HepG2 (cell line): ENCODE measurements around the gene ARFGAP1. TPM values are rescaled to one million over a fixed set of nuclear protein-coding genes. Genes with fewer than 3 reads are reported as not detected.
A peak's percentile ranks its signal among the peaks of the same experiment; 100 is the strongest.

Source experiments
- ATAC-seq: fragments of 200-7000 bp; cut with Tn5 transposase; 3 replicates; pipeline ENCODE4 v1.9.1; 2020; ENCODE audit warnings: mild to moderate bottlenecking, moderate library complexity
- BruUV-seq: library from RNA; stranded (reverse); fragments of 400-500 nt; replicated peaks from 2 replicates; lab custom pipeline; 2021; lab: Mats Ljungman, UMichigan
- CTCF ChIA-PET: fragments of 300-600 bp; formaldehyde crosslinking; extraction: SDS; loops from one replicate; lab custom pipeline; 2021; ENCODE audit warnings: low total read pairs, inconsistent platforms, low intra/inter-chr PET ratio; lab: Yijun Ruan, JAX
- POLR2A ChIA-PET: fragments of 350-600 bp; sonication (Branson Sonifier 250); formaldehyde crosslinking; loops from one replicate; lab custom pipeline; 2020; ENCODE audit warnings: antibody characterized with exemption, inconsistent platforms; lab: Yijun Ruan, JAX
- DNase-seq: peaks from one replicate; pipeline ENCODE4 v3.0.0-alpha.2; 2015; ENCODE audit warnings: low spot score
- FAIRE-seq: peaks from 3 replicates; lab custom pipeline; 2011; peaks lifted over from hg19 to GRCh38; lab: Jason Lieb, UNC
- H2AFZ ChIP-seq: one replicate; pipeline ENCODE4 v1.6.1; 2011; ENCODE audit warnings: low read length, inconsistent platforms
- H3K27ac ChIP-seq: fragments of 300-600 bp; 3 replicates; pipeline ENCODE4 v1.8.0; 2011; ENCODE audit warnings: mixed run types, mild to moderate bottlenecking, mixed read lengths, low read length, inconsistent platforms; ENCODE audit not compliant: insufficient read depth; ENCODE audit errors: extremely low read length
- H3K27me3 ChIP-seq, 2 experiments: fragments of 200-600 bp in 1 of 2; 2 replicates in 1 of 2; 3 replicates in 1 of 2; pipeline versions ENCODE4 v1.6.0 to v1.8.0; 2011; ENCODE audit warnings: low read length in 2 of 2, mild to moderate bottlenecking in 2 of 2, moderate library complexity in 2 of 2, inconsistent platforms in 1 of 2; ENCODE audit not compliant: insufficient read depth in 2 of 2, control insufficient read depth in 1 of 2
- H3K36me3 ChIP-seq, 2 experiments: fragments of 200-600 bp in 1 of 2; replicated peaks in 1 of 2; 2 replicates in 1 of 2; 3 replicates in 1 of 2; pipeline versions ENCODE4 v1.5.1 to v1.8.0; 2011; ENCODE audit warnings: low read length in 2 of 2, inconsistent platforms in 1 of 2; ENCODE audit not compliant: insufficient read depth in 2 of 2, control insufficient read depth in 1 of 2
- H3K4me1 ChIP-seq: 2 replicates; pipeline ENCODE4 v1.5.1; 2012; ENCODE audit warnings: low read length, inconsistent platforms; ENCODE audit not compliant: insufficient read depth
- H3K4me2 ChIP-seq: 2 replicates; pipeline ENCODE4 v1.6.0; 2011; ENCODE audit warnings: low read depth, low read length, inconsistent platforms
- H3K4me3 ChIP-seq, 3 experiments: fragments of 200-600 bp in 1 of 3; sonication (generic), shearing (Covaris generic) in 1 of 3; replicated peaks in 1 of 3; 2 replicates each; pipeline ENCODE4 v1.5.1; 2011 to 2016; ENCODE audit warnings: low read length in 3 of 3, inconsistent platforms in 2 of 3, low read depth in 2 of 3, mild to moderate bottlenecking in 2 of 3, control low read depth in 1 of 3, mixed read lengths in 1 of 3; ENCODE audit not compliant: insufficient read depth in 1 of 3
- H3K79me2 ChIP-seq: one replicate; pipeline ENCODE4 v1.6.1; 2011; ENCODE audit warnings: low read length, inconsistent platforms; ENCODE audit not compliant: insufficient read depth
- H3K9ac ChIP-seq: 2 replicates; pipeline ENCODE4 v1.6.0; 2011; ENCODE audit warnings: mild to moderate bottlenecking, low read depth, low read length, inconsistent platforms; ENCODE audit not compliant: insufficient read depth
- H3K9me3 ChIP-seq: 2 replicates; pipeline ENCODE4 v1.5.1; 2012; ENCODE audit warnings: mild to moderate bottlenecking, low read length
- H4K20me1 ChIP-seq: 2 replicates; pipeline ENCODE4 v1.6.0; 2011; ENCODE audit warnings: inconsistent platforms, mild to moderate bottlenecking, low read length, moderate library complexity; ENCODE audit not compliant: insufficient read depth
- ARNT2 ChIP-seq: sonication (generic); formaldehyde crosslinking; IDR thresholded peaks from 2 replicates; pipeline ENCODE4 v1.8.0; 2022; ENCODE audit warnings: mild to moderate bottlenecking, low read depth, missing genetic modification reagents, moderate library complexity
- BCL6 ChIP-seq: IDR thresholded peaks from 2 replicates; pipeline ENCODE4 v1.6.1; 2016; ENCODE audit warnings: missing genetic modification reagents, missing compliant biosample characterization
- BRD4 ChIP-seq: sonication (generic); formaldehyde crosslinking; IDR thresholded peaks from 2 replicates; pipeline ENCODE4 v1.4.0; 2020; ENCODE audit warnings: missing genetic modification reagents
- ELF4 ChIP-seq: sonication (generic); formaldehyde crosslinking; IDR thresholded peaks from 2 replicates; pipeline ENCODE4 v1.5.0; 2020; ENCODE audit warnings: missing genetic modification reagents, mild to moderate bottlenecking, moderate library complexity, borderline replicate concordance
- ETV6 ChIP-seq: sonication (generic); formaldehyde crosslinking; conservative IDR thresholded peaks from 2 replicates; pipeline ENCODE4 v1.4.0; 2020; ENCODE audit warnings: missing genetic modification reagents
- FOXJ3 ChIP-seq: sonication (generic); formaldehyde crosslinking; IDR thresholded peaks from 2 replicates; pipeline ENCODE4 v1.4.0; 2020; ENCODE audit warnings: missing genetic modification reagents, mild to moderate bottlenecking, borderline replicate concordance
- IRX3 ChIP-seq: sonication (generic); formaldehyde crosslinking; IDR thresholded peaks from 2 replicates; pipeline ENCODE4 v1.8.1; 2023; ENCODE audit warnings: mild to moderate bottlenecking, low read depth, missing genetic modification reagents, borderline replicate concordance
- MIER3 ChIP-seq: IDR thresholded peaks from 2 replicates; pipeline ENCODE4 v1.6.1; 2016; ENCODE audit warnings: missing compliant biosample characterization, borderline replicate concordance
- SP2 ChIP-seq: sonication (generic); formaldehyde crosslinking; IDR thresholded peaks from 2 replicates; pipeline ENCODE4 v1.5.1; 2020; ENCODE audit warnings: mild to moderate bottlenecking, missing genetic modification reagents
- SRY ChIP-seq: sonication (generic); formaldehyde crosslinking; IDR thresholded peaks from 2 replicates; pipeline ENCODE4 v1.8.0; 2022; ENCODE audit warnings: mild to moderate bottlenecking, missing genetic modification reagents
- ZNF101 ChIP-seq: sonication (generic); formaldehyde crosslinking; IDR thresholded peaks from 2 replicates; pipeline ENCODE4 v1.4.0; 2020; ENCODE audit warnings: mild to moderate bottlenecking, low read depth, missing genetic modification reagents, borderline replicate concordance
- ZNF3 ChIP-seq: IDR thresholded peaks from 2 replicates; pipeline ENCODE4 v1.7.0; 2017; ENCODE audit warnings: inconsistent platforms
- ZNF432 ChIP-seq: sonication (generic); formaldehyde crosslinking; IDR thresholded peaks from 2 replicates; pipeline ENCODE4 v1.5.0; 2020; ENCODE audit warnings: missing genetic modification reagents, mild to moderate bottlenecking, borderline replicate concordance
- ZNF546 ChIP-seq: sonication (generic); formaldehyde crosslinking; conservative IDR thresholded peaks from 2 replicates; pipeline ENCODE4 v1.8.1; 2023; ENCODE audit warnings: mild to moderate bottlenecking, missing genetic modification reagents
- ZNF556 ChIP-seq: sonication (generic); formaldehyde crosslinking; IDR thresholded peaks from 2 replicates; pipeline ENCODE4 v1.4.0; 2020; ENCODE audit warnings: mild to moderate bottlenecking, missing genetic modification reagents, borderline replicate concordance
- ZNF567 ChIP-seq: sonication (generic); formaldehyde crosslinking; IDR thresholded peaks from 2 replicates; pipeline ENCODE4 v1.8.1; 2023; ENCODE audit warnings: mild to moderate bottlenecking, missing genetic modification reagents, borderline replicate concordance
- ZNF768 ChIP-seq: sonication (generic); formaldehyde crosslinking; IDR thresholded peaks from 2 replicates; pipeline ENCODE4 v1.4.0; 2020; ENCODE audit warnings: missing genetic modification reagents
- WGBS: methylation state at CpG from one replicate; pipeline ENCODE4 v1.1.6; 2017; ENCODE audit warnings: low lambda C conversion rate; 5-methylcytosine and 5-hydroxymethylcytosine counted together
- in situ Hi-C: cut with HindIII; loops from 2 replicates; pipeline ENCODE4 v1.10.0; 2017; ENCODE audit warnings: low pct_unique_long_range_greater_than_20kb; ENCODE audit not compliant: extremely low pct_ligation_motif_present
- intact Hi-C: fragments of 100-400 bp; cut with micrococcal nuclease; formaldehyde crosslinking; loops from one replicate; pipeline ENCODE4 v1.10.0; 2022; ENCODE audit not compliant: unreplicated experiment
- polyA plus RNA-seq, 8 experiments: library from polyadenylated mRNA; depleted of rRNA in 3 of 8; stranded (reverse) in 7 of 8; unstranded in 1 of 8; fragments of >200 nt; fragmentation: Illumina TruSeq in 4 of 8; extraction: Trizol in 4 of 8; gene quantifications; 2 replicates each; pipeline versions ENCODE4 v1.2.1 to v1.2.3, GENCODE V29; 2011 to 2016; ENCODE audit warnings: low read depth in 4 of 8, missing spikeins in 1 of 8, mixed read lengths in 1 of 8; ENCODE audit not compliant: insufficient read depth in 1 of 8
- total RNA-seq, 5 experiments: library from RNA; depleted of rRNA; stranded (reverse); fragments of >200 nt; fragmentation: Illumina TruSeq; extraction: Trizol; gene quantifications; 2 replicates each; pipeline ENCODE4 v1.2.3, GENCODE V29; 2016; ENCODE audit warnings: low read depth in 1 of 5
- TF ChIP-seq, protein P1 (sequence below): sonication (generic); formaldehyde crosslinking; IDR thresholded peaks from 2 replicates; pipeline ENCODE4 v1.8.0; 2022; ENCODE audit warnings: missing genetic modification reagents, mild to moderate bottlenecking, inconsistent platforms, borderline replicate concordance
- TF ChIP-seq, protein P2 (sequence below): sonication (generic); formaldehyde crosslinking; conservative IDR thresholded peaks from 2 replicates; pipeline ENCODE4 v1.5.0; 2020; ENCODE audit warnings: missing genetic modification reagents
- TF ChIP-seq, protein P3 (sequence below): sonication (generic); formaldehyde crosslinking; IDR thresholded peaks from 2 replicates; pipeline ENCODE4 v1.5.0; 2020; ENCODE audit warnings: missing genetic modification reagents, mild to moderate bottlenecking, borderline replicate concordance
- TF ChIP-seq, protein P4 (sequence below): IDR thresholded peaks from 2 replicates; pipeline ENCODE4 v1.6.1; 2016; ENCODE audit warnings: missing compliant biosample characterization, missing genetic modification reagents, borderline replicate concordance

ARFGAP1 gene
- total and polyA plus RNA-seq, 2 of the 13 experiments (the other 11 are each of a cell fraction or from before 2014, with no cell fraction given) = 132 TPM

DNA sequence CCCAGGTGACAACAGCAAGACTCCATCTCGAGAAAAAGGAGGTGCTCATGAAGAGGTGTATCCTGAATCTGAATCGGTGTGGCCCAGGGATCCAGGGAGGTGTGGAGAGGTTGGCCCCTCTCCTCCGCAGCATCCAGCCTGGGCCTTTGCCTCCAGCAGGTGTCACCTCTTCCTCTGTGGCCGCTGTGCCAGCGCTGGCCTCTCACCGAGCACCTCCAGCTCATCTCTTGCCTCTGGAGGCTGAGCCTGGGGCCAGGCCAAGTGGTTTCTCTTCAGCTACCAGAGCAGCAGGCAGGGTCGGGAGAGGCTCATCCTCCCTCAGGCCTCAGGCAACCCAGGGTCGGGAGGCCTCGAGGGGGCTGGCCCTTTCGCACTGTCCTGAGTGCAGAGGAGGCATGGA lies 19.2 kb downstream of the ARFGAP1 start:
- H3K36me3 ChIP-seq = peaks cover 11% of the 10 kb centered on the region in 2 experiments; a peak in 4 of 5 replicates
- DNase-seq (no peak), ATAC-seq (peak; percentile 5), FAIRE-seq (no peak)
- no peak overlapping the region for H2AFZ ChIP-seq
- in situ Hi-C loops = no loop called here
- no peak overlapping the region for H3K4me2 ChIP-seq
- peaks cover 15% of the 10 kb centered on the region for H3K4me1 ChIP-seq
- ChIA-PET CTCF (interaction anchor here (1.3 to 1.5 kb wide), 2 partner anchors 68 to 109 kb away, joined by 4 to 7 read pairs; no protein-coding TSS in a partner anchor), POLR2A (interaction anchor here (1.0 kb wide), 1 partner anchor 19 kb away, joined by 4 read pairs; the partner anchor contains the start of gene ARFGAP1)
- H3K27me3 ChIP-seq = peaks cover 14 to 46% of the 10 kb centered on the region in 2 experiments; a peak in 4 of 5 replicates
- H3K27ac ChIP-seq = no peak overlapping the region
- no peaks in the 10 kb centered on the region for H3K79me2 ChIP-seq
- BruUV-seq = no TSS peak
- H4K20me1 ChIP-seq = peaks cover 12% of the 10 kb centered on the region; the same call in 1 of the 2 replicates
- no peak overlapping the region for H3K4me3 ChIP-seq
- intact Hi-C loops = loop anchor here (5.0 kb wide), 2 partner anchors 70 to 110 kb away; no protein-coding TSS in a partner anchor
- H3K9ac ChIP-seq = no peak overlapping the region
- H3K9me3 ChIP-seq = no peaks in the 10 kb centered on the region
- 63% methylated on average over 8 of the region's 10 CpGs for WGBS
- TF ChIP-seq ZNF567 (CRISPR knock-in tag) (no peak), ELF4 (CRISPR knock-in tag) (no peak), ARNT2 (CRISPR knock-in tag) (no peak), ZNF556 (CRISPR knock-in tag) (0 out of 2 replicates have a peak, but pooled peaks have one; percentile 3), SRY (no peak), FOXJ3 (CRISPR knock-in tag) (no peak), ZNF768 (no peak), BRD4 (CRISPR knock-in tag) (0 out of 2 replicates have a peak, but pooled peaks have one; percentile 0), SP2 (no peak), ZNF101 (no peak), ZNF432 (CRISPR knock-in tag) (no peak), ETV6 (no peak), ZNF3 (CRISPR knock-in tag) (no peak), MIER3 (CRISPR knock-in tag) (no peak), ZNF546 (CRISPR knock-in tag) (no peak), IRX3 (CRISPR knock-in tag) (no peak), BCL6 (CRISPR knock-in tag) (no peak)
- TF ChIP-seq, protein P1, sequence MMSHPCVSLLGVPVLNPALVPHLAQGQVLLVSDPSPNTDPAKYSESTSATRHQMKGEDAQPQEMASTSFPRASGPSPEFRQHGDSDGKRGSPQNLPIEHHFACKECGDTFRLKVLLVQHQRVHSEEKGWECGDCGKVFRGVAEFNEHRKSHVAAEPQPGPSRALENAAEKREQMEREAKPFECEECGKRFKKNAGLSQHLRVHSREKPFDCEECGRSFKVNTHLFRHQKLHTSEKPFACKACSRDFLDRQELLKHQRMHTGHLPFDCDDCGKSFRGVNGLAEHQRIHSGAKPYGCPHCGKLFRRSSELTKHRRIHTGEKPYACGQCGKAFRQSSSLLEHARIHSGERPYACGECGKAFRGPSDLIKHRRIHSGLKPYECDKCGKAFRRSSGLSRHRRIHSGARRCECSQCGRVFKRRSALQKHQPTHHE = no peak
- TF ChIP-seq, protein P2, sequence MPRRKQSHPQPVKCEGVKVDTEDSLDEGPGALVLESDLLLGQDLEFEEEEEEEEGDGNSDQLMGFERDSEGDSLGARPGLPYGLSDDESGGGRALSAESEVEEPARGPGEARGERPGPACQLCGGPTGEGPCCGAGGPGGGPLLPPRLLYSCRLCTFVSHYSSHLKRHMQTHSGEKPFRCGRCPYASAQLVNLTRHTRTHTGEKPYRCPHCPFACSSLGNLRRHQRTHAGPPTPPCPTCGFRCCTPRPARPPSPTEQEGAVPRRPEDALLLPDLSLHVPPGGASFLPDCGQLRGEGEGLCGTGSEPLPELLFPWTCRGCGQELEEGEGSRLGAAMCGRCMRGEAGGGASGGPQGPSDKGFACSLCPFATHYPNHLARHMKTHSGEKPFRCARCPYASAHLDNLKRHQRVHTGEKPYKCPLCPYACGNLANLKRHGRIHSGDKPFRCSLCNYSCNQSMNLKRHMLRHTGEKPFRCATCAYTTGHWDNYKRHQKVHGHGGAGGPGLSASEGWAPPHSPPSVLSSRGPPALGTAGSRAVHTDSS (CRISPR knock-in tag) = no peak
- TF ChIP-seq, protein P3, sequence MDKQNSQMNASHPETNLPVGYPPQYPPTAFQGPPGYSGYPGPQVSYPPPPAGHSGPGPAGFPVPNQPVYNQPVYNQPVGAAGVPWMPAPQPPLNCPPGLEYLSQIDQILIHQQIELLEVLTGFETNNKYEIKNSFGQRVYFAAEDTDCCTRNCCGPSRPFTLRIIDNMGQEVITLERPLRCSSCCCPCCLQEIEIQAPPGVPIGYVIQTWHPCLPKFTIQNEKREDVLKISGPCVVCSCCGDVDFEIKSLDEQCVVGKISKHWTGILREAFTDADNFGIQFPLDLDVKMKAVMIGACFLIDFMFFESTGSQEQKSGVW = no peak
- TF ChIP-seq, protein P4, sequence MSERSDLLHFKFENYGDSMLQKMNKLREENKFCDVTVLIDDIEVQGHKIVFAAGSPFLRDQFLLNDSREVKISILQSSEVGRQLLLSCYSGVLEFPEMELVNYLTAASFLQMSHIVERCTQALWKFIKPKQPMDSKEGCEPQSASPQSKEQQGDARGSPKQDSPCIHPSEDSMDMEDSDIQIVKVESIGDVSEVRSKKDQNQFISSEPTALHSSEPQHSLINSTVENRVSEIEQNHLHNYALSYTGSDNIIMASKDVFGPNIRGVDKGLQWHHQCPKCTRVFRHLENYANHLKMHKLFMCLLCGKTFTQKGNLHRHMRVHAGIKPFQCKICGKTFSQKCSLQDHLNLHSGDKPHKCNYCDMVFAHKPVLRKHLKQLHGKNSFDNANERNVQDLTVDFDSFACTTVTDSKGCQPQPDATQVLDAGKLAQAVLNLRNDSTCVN = 0 out of 2 replicates have a peak, but pooled peaks have one; percentile 17
